Subcutaneous adipose tissue (tissue), 4 donors: ENCODE data around the gene ZNF724. TPM values are rescaled to one million over a fixed set of nuclear protein-coding genes. Genes with fewer than 3 reads are reported as not detected.

Experiments used
- CTCF ChIP-seq: fragments of 450-650 bp; IDR thresholded peaks from one replicate; pipeline ENCODE4 v1.5.1; 2016; ENCODE audit warnings: low read depth, mild to moderate bottlenecking, control low read depth, antibody characterized with exemption, moderate library complexity
- total RNA-seq, 4 donors: library from RNA; depleted of rRNA; stranded (reverse); fragments of >200 nt; gene quantifications; one replicate each; pipeline ENCODE4 v1.1.0, GENCODE V29; 2016

The ZNF724 gene
- total RNA-seq, 4 donors from 2014 or later = 2.6 to 4.1 (median 3.8) TPM

- TF ChIP-seq CTCF = no peak
These were observed 9.8 kb upstream of the ZNF724 start for GRCh38 chr19:23259961-23260360.

- no peak for TF ChIP-seq CTCF
These were observed 5.5 kb upstream of the ZNF724 start for GRCh38 chr19:23255700-23256099.

- no peak for TF ChIP-seq CTCF
These were observed 4.1 kb upstream of the ZNF724 start for GRCh38 chr19:23254141-23254910.

GRCh38 chr19:23241419-23241818 is 8.8 kb downstream of the ZNF724 start:
- no peak for TF ChIP-seq CTCF

GRCh38 chr19:23222998-23223652 is 27.1 kb downstream of the ZNF724 start:
- TF ChIP-seq CTCF = no peak

- TF ChIP-seq CTCF = no peak
These were observed 46.3 kb downstream of the ZNF724 start for GRCh38 chr19:23203841-23204344.

- no peak for TF ChIP-seq CTCF
These were observed 59.9 kb downstream of the ZNF724 start for GRCh38 chr19:23190341-23190740.
